IMR-90 (cell line): ENCODE results near the gene ZNF519.

Experiments
- BHLHE40 ChIP-seq: fragments of 150-350 bp; IDR thresholded peaks from 2 replicates; pipeline ENCODE4 v1.6.1; 2016; ENCODE audit warnings: mild to moderate bottlenecking, low read depth, low read length
- CEBPB ChIP-seq: IDR thresholded peaks from 2 replicates; pipeline ENCODE4 v1.6.1; 2012; ENCODE audit warnings: low read depth, low read length, improper control_type of control experiment
- CHD1 ChIP-seq: IDR thresholded peaks from 2 replicates; pipeline ENCODE4 v1.6.1; 2012; ENCODE audit warnings: low read depth, low read length, improper control_type of control experiment
- CTCF ChIP-seq: conservative IDR thresholded peaks from 2 replicates; pipeline ENCODE4 v1.5.1; 2012; ENCODE audit warnings: mild to moderate bottlenecking, low read depth, low read length, improper control_type of control experiment
- MAZ ChIP-seq: IDR thresholded peaks from 2 replicates; pipeline ENCODE4 v1.6.1; 2012; ENCODE audit warnings: low read depth, mild to moderate bottlenecking, low read length, improper control_type of control experiment, moderate library complexity, borderline replicate concordance
- POLR2A ChIP-seq: IDR thresholded peaks from 2 replicates; pipeline ENCODE4 v1.6.1; 2012; ENCODE audit warnings: mild to moderate bottlenecking, low read depth, low read length
- RAD21 ChIP-seq: IDR thresholded peaks from 2 replicates; pipeline ENCODE4 v1.6.1; 2012; ENCODE audit warnings: low read length, improper control_type of control experiment
- RCOR1 ChIP-seq: IDR thresholded peaks from 2 replicates; pipeline ENCODE4 v1.6.1; 2012; ENCODE audit warnings: mild to moderate bottlenecking, low read length, improper control_type of control experiment; ENCODE audit not compliant: insufficient replicate concordance
- USF2 ChIP-seq: fragments of 150-350 bp; IDR thresholded peaks from 2 replicates; pipeline ENCODE4 v1.6.1; 2017; ENCODE audit warnings: mild to moderate bottlenecking, antibody characterized with exemption, low read length, low read depth

GRCh38 chr18:14100503-14101286 is 31.5 kb downstream of the ZNF519 start:
- no peak for TF ChIP-seq CTCF
- no peak for TF ChIP-seq RAD21
- no peak for TF ChIP-seq BHLHE40
- TF ChIP-seq RCOR1, result no peak
- TF ChIP-seq CHD1, result no peak
- TF ChIP-seq POLR2A, result no peak
- TF ChIP-seq MAZ, result no peak
- no peak for TF ChIP-seq USF2
- TF ChIP-seq CEBPB, result no peak
